NCI-H345 (cell line): Measurements from ENCODE around the gene PRPF39.
"Not testable (repeated sequence)": the region's sequence is repeated elsewhere in the genome, so short reads cannot be mapped to it uniquely, and the experiment has no call there.

ENCODE experiments used
- DNase-seq: peaks from one replicate; lab custom pipeline; 2025; lab: John Stamatoyannopoulos, UW

PRPF39 gene

GRCh38 chr14:45083976-45084722 is at the start of gene PRPF39:
TSS of gene PRPF39 (plus strand) at chr14:45084116. CDS start at chr14:45095240, 11,124 bp downstream.
- DNase-seq, result peak; percentile 96

- no peak for DNase-seq
Observed at GRCh38 chr14:45034730-45035129, 49.2 kb upstream of the PRPF39 start.

- DNase-seq, result no peak
Observed at GRCh38 chr14:45038256-45038655, 45.7 kb upstream of the PRPF39 start.

- DNase-seq, result no peak
Observed at GRCh38 chr14:45038865-45039264, 45.1 kb upstream of the PRPF39 start.

GRCh38 chr14:45039390-45039789 is 44.5 kb upstream of the PRPF39 start:
- DNase-seq, result no peak

GRCh38 chr14:45041641-45042040 is 42.3 kb upstream of the PRPF39 start:
- no peak for DNase-seq

GRCh38 chr14:45044638-45045037 is 39.3 kb upstream of the PRPF39 start:
- DNase-seq, result no peak

GRCh38 chr14:45048385-45048784 is 35.5 kb upstream of the PRPF39 start:
- no peak for DNase-seq

GRCh38 chr14:45051180-45051579 is 32.7 kb upstream of the PRPF39 start:
- DNase-seq, result no peak

- no peak for DNase-seq
Observed at GRCh38 chr14:45051896-45052295, 32.0 kb upstream of the PRPF39 start.

- no peak for DNase-seq
Observed at GRCh38 chr14:45057349-45057748, 26.6 kb upstream of the PRPF39 start.

GRCh38 chr14:45057881-45058364 is 26.0 kb upstream of the PRPF39 start:
- DNase-seq, result no peak

- DNase-seq, result no peak
Observed at GRCh38 chr14:45060551-45060950, 23.4 kb upstream of the PRPF39 start.

GRCh38 chr14:45065540-45065939 is 18.4 kb upstream of the PRPF39 start:
- DNase-seq, result no peak

GRCh38 chr14:45065956-45066355 is 18.0 kb upstream of the PRPF39 start:
- DNase-seq, result no peak

GRCh38 chr14:45066667-45067066 is 17.2 kb upstream of the PRPF39 start:
- no peak for DNase-seq

- DNase-seq, result no peak
Observed at GRCh38 chr14:45068396-45068795, 15.5 kb upstream of the PRPF39 start.

- no peak for DNase-seq
Observed at GRCh38 chr14:45070215-45070614, 13.7 kb upstream of the PRPF39 start.

- no peak for DNase-seq
Observed at GRCh38 chr14:45072126-45072525, 11.8 kb upstream of the PRPF39 start.

- no peak for DNase-seq
Observed at GRCh38 chr14:45073231-45073879, 10.6 kb upstream of the PRPF39 start.

GRCh38 chr14:45078323-45078722 is 5.6 kb upstream of the PRPF39 start:
- no peak for DNase-seq

- DNase-seq, result not testable (repeated sequence)
Observed at GRCh38 chr14:45080416-45080968, 3.4 kb upstream of the PRPF39 start.

- not testable (repeated sequence) for DNase-seq
Observed at GRCh38 chr14:45081096-45081495, 2.8 kb upstream of the PRPF39 start.
